HepG2 (cell line): ENCODE results near the gene PCDHGA2. TPM values are rescaled to one million over a fixed set of nuclear protein-coding genes. Genes with fewer than 3 reads are reported as not detected.

ENCODE experiments used
- ATAC-seq: fragments of 200-7000 bp; cut with Tn5 transposase; 3 replicates; pipeline ENCODE4 v1.9.1; 2020; ENCODE audit warnings: mild to moderate bottlenecking, moderate library complexity
- BruUV-seq: library from RNA; stranded (reverse); fragments of 400-500 nt; replicated peaks from 2 replicates; lab custom pipeline; 2021; lab: Mats Ljungman, UMichigan
- CTCF ChIA-PET: fragments of 300-600 bp; formaldehyde crosslinking; extraction: SDS; loops from one replicate; lab custom pipeline; 2021; ENCODE audit warnings: low total read pairs, inconsistent platforms, low intra/inter-chr PET ratio; lab: Yijun Ruan, JAX
- POLR2A ChIA-PET: fragments of 350-600 bp; sonication (Branson Sonifier 250); formaldehyde crosslinking; loops from one replicate; lab custom pipeline; 2020; ENCODE audit warnings: antibody characterized with exemption, inconsistent platforms; lab: Yijun Ruan, JAX
- DNase-seq: peaks from one replicate; pipeline ENCODE4 v3.0.0-alpha.2; 2015; ENCODE audit warnings: low spot score
- FAIRE-seq: peaks from 3 replicates; lab custom pipeline; 2011; peaks lifted over from hg19 to GRCh38; lab: Jason Lieb, UNC
- H2AFZ ChIP-seq: one replicate; pipeline ENCODE4 v1.6.1; 2011; ENCODE audit warnings: low read length, inconsistent platforms
- H3K27ac ChIP-seq: fragments of 300-600 bp; 3 replicates; pipeline ENCODE4 v1.8.0; 2011; ENCODE audit warnings: mixed run types, mild to moderate bottlenecking, mixed read lengths, low read length, inconsistent platforms; ENCODE audit not compliant: insufficient read depth; ENCODE audit errors: extremely low read length
- H3K27me3 ChIP-seq, 2 experiments: fragments of 200-600 bp in 1 of 2; 2 replicates in 1 of 2; 3 replicates in 1 of 2; pipeline versions ENCODE4 v1.6.0 to v1.8.0; 2011; ENCODE audit warnings: low read length in 2 of 2, mild to moderate bottlenecking in 2 of 2, moderate library complexity in 2 of 2, inconsistent platforms in 1 of 2; ENCODE audit not compliant: insufficient read depth in 2 of 2, control insufficient read depth in 1 of 2
- H3K36me3 ChIP-seq, 2 experiments: fragments of 200-600 bp in 1 of 2; replicated peaks in 1 of 2; 2 replicates in 1 of 2; 3 replicates in 1 of 2; pipeline versions ENCODE4 v1.5.1 to v1.8.0; 2011; ENCODE audit warnings: low read length in 2 of 2, inconsistent platforms in 1 of 2; ENCODE audit not compliant: insufficient read depth in 2 of 2, control insufficient read depth in 1 of 2
- H3K4me1 ChIP-seq: 2 replicates; pipeline ENCODE4 v1.5.1; 2012; ENCODE audit warnings: low read length, inconsistent platforms; ENCODE audit not compliant: insufficient read depth
- H3K4me2 ChIP-seq: 2 replicates; pipeline ENCODE4 v1.6.0; 2011; ENCODE audit warnings: low read depth, low read length, inconsistent platforms
- H3K4me3 ChIP-seq, 3 experiments: fragments of 200-600 bp in 1 of 3; sonication (generic), shearing (Covaris generic) in 1 of 3; replicated peaks in 1 of 3; 2 replicates each; pipeline ENCODE4 v1.5.1; 2011 to 2016; ENCODE audit warnings: low read length in 3 of 3, inconsistent platforms in 2 of 3, low read depth in 2 of 3, mild to moderate bottlenecking in 2 of 3, control low read depth in 1 of 3, mixed read lengths in 1 of 3; ENCODE audit not compliant: insufficient read depth in 1 of 3
- H3K79me2 ChIP-seq: one replicate; pipeline ENCODE4 v1.6.1; 2011; ENCODE audit warnings: low read length, inconsistent platforms; ENCODE audit not compliant: insufficient read depth
- H3K9ac ChIP-seq: 2 replicates; pipeline ENCODE4 v1.6.0; 2011; ENCODE audit warnings: mild to moderate bottlenecking, low read depth, low read length, inconsistent platforms; ENCODE audit not compliant: insufficient read depth
- H3K9me3 ChIP-seq: 2 replicates; pipeline ENCODE4 v1.5.1; 2012; ENCODE audit warnings: mild to moderate bottlenecking, low read length
- H4K20me1 ChIP-seq: 2 replicates; pipeline ENCODE4 v1.6.0; 2011; ENCODE audit warnings: inconsistent platforms, mild to moderate bottlenecking, low read length, moderate library complexity; ENCODE audit not compliant: insufficient read depth
- BATF2 ChIP-seq: sonication (generic); formaldehyde crosslinking; IDR thresholded peaks from 2 replicates; pipeline ENCODE4 v1.8.0; 2022; ENCODE audit warnings: mild to moderate bottlenecking, missing genetic modification reagents, moderate library complexity
- CAMTA2 ChIP-seq: sonication (generic); formaldehyde crosslinking; IDR thresholded peaks from 2 replicates; pipeline ENCODE4 v1.4.0; 2020; ENCODE audit warnings: mild to moderate bottlenecking, missing genetic modification reagents, borderline replicate concordance
- FOXA1 ChIP-seq, 2 experiments: fragments of 450-650 bp in 1 of 2; sonication (generic) in 1 of 2; formaldehyde crosslinking in 1 of 2; IDR thresholded peaks; 2 replicates each; pipeline versions ENCODE4 v1.4.0 to v1.6.1; 2016 to 2020; ENCODE audit warnings: missing genetic modification reagents in 1 of 2
- FOXO4 ChIP-seq: sonication (generic); formaldehyde crosslinking; conservative IDR thresholded peaks from 2 replicates; pipeline ENCODE4 v1.8.1; 2023; ENCODE audit warnings: missing genetic modification reagents
- PPARG ChIP-seq: conservative IDR thresholded peaks from 2 replicates; pipeline ENCODE4 v1.6.1; 2016; ENCODE audit warnings: missing biosample characterization, missing genetic modification reagents
- ZIK1 ChIP-seq: sonication (generic); formaldehyde crosslinking; IDR thresholded peaks from 2 replicates; pipeline ENCODE4 v1.5.0; 2020; ENCODE audit warnings: mild to moderate bottlenecking, low read depth, missing genetic modification reagents, borderline replicate concordance
- ZNF331 ChIP-seq: sonication (generic); formaldehyde crosslinking; IDR thresholded peaks from 2 replicates; pipeline ENCODE4 v1.4.0; 2020; ENCODE audit warnings: missing genetic modification reagents
- ZNF484 ChIP-seq: sonication (generic); formaldehyde crosslinking; IDR thresholded peaks from 2 replicates; pipeline ENCODE4 v1.5.1; 2020; ENCODE audit warnings: mild to moderate bottlenecking, low read depth, missing genetic modification reagents, borderline replicate concordance
- ZNF496 ChIP-seq: sonication (generic); formaldehyde crosslinking; IDR thresholded peaks from 2 replicates; pipeline ENCODE4 v1.8.1; 2023; ENCODE audit warnings: mild to moderate bottlenecking, moderate library complexity, missing genetic modification reagents; ENCODE audit not compliant: insufficient replicate concordance
- ZNF839 ChIP-seq: sonication (generic); formaldehyde crosslinking; IDR thresholded peaks from 2 replicates; pipeline ENCODE4 v1.4.0; 2020; ENCODE audit warnings: missing genetic modification reagents, mild to moderate bottlenecking, borderline replicate concordance
- WGBS: methylation state at CpG from one replicate; pipeline ENCODE4 v1.1.6; 2017; ENCODE audit warnings: low lambda C conversion rate; 5-methylcytosine and 5-hydroxymethylcytosine counted together
- in situ Hi-C: cut with HindIII; loops from 2 replicates; pipeline ENCODE4 v1.10.0; 2017; ENCODE audit warnings: low pct_unique_long_range_greater_than_20kb; ENCODE audit not compliant: extremely low pct_ligation_motif_present
- intact Hi-C: fragments of 100-400 bp; cut with micrococcal nuclease; formaldehyde crosslinking; loops from one replicate; pipeline ENCODE4 v1.10.0; 2022; ENCODE audit not compliant: unreplicated experiment
- polyA plus RNA-seq, 8 experiments: library from polyadenylated mRNA; depleted of rRNA in 3 of 8; stranded (reverse) in 7 of 8; unstranded in 1 of 8; fragments of >200 nt; fragmentation: Illumina TruSeq in 4 of 8; extraction: Trizol in 4 of 8; gene quantifications; 2 replicates each; pipeline versions ENCODE4 v1.2.1 to v1.2.3, GENCODE V29; 2011 to 2016; ENCODE audit warnings: low read depth in 4 of 8, missing spikeins in 1 of 8, mixed read lengths in 1 of 8; ENCODE audit not compliant: insufficient read depth in 1 of 8
- total RNA-seq, 5 experiments: library from RNA; depleted of rRNA; stranded (reverse); fragments of >200 nt; fragmentation: Illumina TruSeq; extraction: Trizol; gene quantifications; 2 replicates each; pipeline ENCODE4 v1.2.3, GENCODE V29; 2016; ENCODE audit warnings: low read depth in 1 of 5

PCDHGA2 gene
- total and polyA plus RNA-seq, 2 of the 13 experiments (the other 11 are each of a cell fraction or from before 2014, with no cell fraction given): 0.04 to 0.11 TPM

- 85% methylated on average over 5 of the region's 5 CpGs for WGBS
- Histone ChIP-seq H3K4me3 (peak overlapping the region; percentile 21 to 83 (median 72); a peak in 4 of 6 replicates), H3K36me3 (peaks cover 4 to 14% of the 10 kb centered on the region in 2 experiments), H2AFZ (no peak overlapping the region), H3K9me3 (peaks cover 48% of the 10 kb centered on the region), H4K20me1 (no peaks in the 10 kb centered on the region), H3K4me1 (peaks cover 26% of the 10 kb centered on the region), H3K9ac (no peak overlapping the region), H3K79me2 (peaks cover 23% of the 10 kb centered on the region), H3K27ac (no peak overlapping the region), H3K4me2 (peak overlapping the region; percentile 75), H3K27me3 (no peaks in the 10 kb centered on the region; a peak in 1 of 5 replicates)
- POLR2A ChIA-PET: interaction anchor here (1.0 to 2.0 kb wide), 12 partner anchors 10 to 604 kb away, joined by 3 to 22 read pairs (median 4); partner anchors contain the start of genes DELE1, PCDHB2, PCDHGA1 and PCDHGB1
- intact Hi-C loops: no loop called here
- no peak for ATAC-seq
- TF ChIP-seq ZIK1 (0 out of 2 replicates have a peak, but pooled peaks have one; percentile 16), FOXA1 (IDR thresholded peaks at IDR 0.05) (no peak), FOXA1 (CRISPR knock-in tag; IDR thresholded peaks at IDR 0.05) (no peak)
- no peak for DNase-seq
- CTCF ChIA-PET: interaction anchor here (2.2 kb wide), 1 partner anchor 244 kb away, joined by 9 read pairs; no protein-coding TSS in a partner anchor
- BruUV-seq: no TSS peak
- no peak for FAIRE-seq
- in situ Hi-C loops: no loop called here
These were observed 18.9 kb upstream of the PCDHGA2 start for GRCh38 chr5:141319699-141320098.

GRCh38 chr5:141320225-141321169 lies 18.1 kb upstream of the PCDHGA2 start, which contains the start of gene TAF7:
TAF7 (minus strand) TSS chr5:141320784; CDS start chr5:141320044, 740 bp downstream.
- H3K4me1 ChIP-seq: peaks cover 26% of the 10 kb centered on the region
- H3K4me3 ChIP-seq: peak within 1 kb of the TSS; percentile 67 to 83 (median 72)
- H3K79me2 ChIP-seq: peaks cover 23% of the 10 kb centered on the region
- DNase-seq (peak; percentile 89), ATAC-seq (peak; percentile 97), FAIRE-seq (peak; percentile 71)
- peak within 1 kb of the TSS; percentile 94 for H3K27ac ChIP-seq
- ChIA-PET POLR2A (interaction anchor here (0.7 to 2.0 kb wide), 20 partner anchors 8 to 610 kb away, joined by 3 to 22 read pairs (median 4); partner anchors contain the start of genes DELE1, DIAPH1, HDAC3 and PCDHB2), CTCF (interaction anchor here (2.2 kb wide), 1 partner anchor 243 kb away, joined by 9 read pairs; no protein-coding TSS in a partner anchor)
- H4K20me1 ChIP-seq: no peaks in the 10 kb centered on the region
- intact Hi-C loops (no loop called here), in situ Hi-C loops (no loop called here)
- H3K27me3 ChIP-seq: no peaks in the 10 kb centered on the region; a peak in 1 of 5 replicates
- peak within 1 kb of the TSS; percentile 95 for H3K9ac ChIP-seq
- H3K9me3 ChIP-seq: peaks cover 42% of the 10 kb centered on the region
- H3K36me3 ChIP-seq: peaks cover 4 to 14% of the 10 kb centered on the region in 2 experiments
- H2AFZ ChIP-seq: peak within 1 kb of the TSS; percentile 98
- WGBS: 2% methylated on average over 40 of the region's 67 CpGs
- peak within 1 kb of the TSS; percentile 75 for H3K4me2 ChIP-seq
- TSS peak; percentile 75 for BruUV-seq
- TF ChIP-seq PPARG (no peak), CAMTA2 (CRISPR knock-in tag) (no peak), ZNF839 (CRISPR knock-in tag) (0 out of 2 replicates have a peak, but pooled peaks have one; percentile 51), FOXO4 (peak; percentile 89; the same call in 1 of the 2 replicates), ZNF331 (CRISPR knock-in tag) (peak; percentile 71), ZNF484 (no peak), BATF2 (peak; percentile 87), ZNF496 (CRISPR knock-in tag) (no peak)
